GM10847 (cell line): ENCODE measurements around the gene PHF21B.

ENCODE experiments used
- POLR2A ChIP-seq: IDR thresholded peaks from 2 replicates; pipeline ENCODE4 v1.6.1; 2011; ENCODE audit not compliant: insufficient read length; ENCODE audit errors: extremely low read depth

Gene PHF21B

GRCh38 chr22:44892803-44893730 is 116.7 kb downstream of the PHF21B start:
- TF ChIP-seq POLR2A = no peak

GRCh38 chr22:44892243-44892642 is 117.6 kb downstream of the PHF21B start:
- no peak for TF ChIP-seq POLR2A

GRCh38 chr22:44891791-44892190 is 118.0 kb downstream of the PHF21B start:
- TF ChIP-seq POLR2A = no peak

GRCh38 chr22:44891293-44891747 is 118.5 kb downstream of the PHF21B start:
- TF ChIP-seq POLR2A = no peak

GRCh38 chr22:44890416-44891292 is 119.2 kb downstream of the PHF21B start:
- no peak for TF ChIP-seq POLR2A

GRCh38 chr22:44889255-44889878 is 120.4 kb downstream of the PHF21B start:
- no peak for TF ChIP-seq POLR2A

- no peak for TF ChIP-seq POLR2A
Measured at GRCh38 chr22:44888491-44889254, 121.1 kb downstream of the PHF21B start.

- TF ChIP-seq POLR2A = no peak
Measured at GRCh38 chr22:44887941-44888366, 121.9 kb downstream of the PHF21B start.

- no peak for TF ChIP-seq POLR2A
Measured at GRCh38 chr22:44885806-44886360, 123.9 kb downstream of the PHF21B start.

- no peak for TF ChIP-seq POLR2A
Measured at GRCh38 chr22:44884968-44885805, 124.6 kb downstream of the PHF21B start.

- TF ChIP-seq POLR2A = no peak
Measured at GRCh38 chr22:44884562-44884961, 125.2 kb downstream of the PHF21B start.

- no peak for TF ChIP-seq POLR2A
Measured at GRCh38 chr22:44883011-44883421, 126.8 kb downstream of the PHF21B start.

- TF ChIP-seq POLR2A = no peak
Measured at GRCh38 chr22:44882226-44882905, 127.4 kb downstream of the PHF21B start.
